Stimulated activated CD8-positive, alpha-beta memory T cell treated with anti-CD3 and anti-CD28 coated beads, Interleukin-2, amount 100 ng/mL, for 48 hours (primary cell): Measurements from ENCODE around the gene HOXA4.
A peak's percentile ranks its signal among the peaks of the same experiment; 100 is the strongest.

Experiments
- DNase-seq, 2 donors: peaks; one replicate each; pipeline ENCODE4 v3.0.0-alpha.2; 2020; ENCODE audit warnings: low read depth in 2 of 2

HOXA4 gene

DNA sequence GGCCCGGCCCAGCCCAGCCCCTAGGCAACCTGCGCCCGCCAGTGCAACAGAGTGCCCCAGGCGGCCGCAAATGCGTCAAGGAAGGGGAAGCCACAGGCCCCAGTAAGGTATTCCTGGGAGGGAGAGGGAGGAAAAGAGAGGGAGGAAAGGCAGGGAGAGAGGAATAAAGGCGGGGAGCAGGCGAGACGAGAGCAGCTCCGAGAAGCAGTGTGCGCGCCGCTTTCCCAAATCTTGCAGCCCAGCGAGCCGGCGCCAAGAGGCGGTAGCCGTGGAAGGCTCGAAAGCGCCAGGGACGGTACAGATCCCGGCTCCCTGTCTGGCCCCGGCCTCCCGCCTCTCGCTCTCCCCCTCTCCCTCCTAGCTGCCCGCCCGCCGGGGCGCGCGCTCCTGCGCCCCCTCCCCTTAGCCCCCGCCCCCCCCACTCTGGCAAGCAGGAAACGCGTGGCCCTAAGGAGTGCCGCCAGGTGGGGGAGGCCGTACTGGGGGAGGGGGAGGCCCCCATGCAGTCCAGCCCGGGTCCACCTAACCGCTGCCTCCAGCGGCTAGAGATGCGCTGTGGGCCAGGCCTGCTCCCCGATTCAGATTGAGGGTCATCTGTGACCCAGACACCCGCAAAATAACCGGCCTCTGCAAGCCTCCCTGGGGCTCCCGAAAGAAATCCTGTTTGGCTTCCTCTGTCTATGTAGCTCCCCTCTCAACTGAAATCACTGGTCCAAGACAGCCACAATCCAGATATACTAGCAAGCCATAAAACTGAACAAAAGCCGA is 39.3 kb upstream of the HOXA4 start:
- no peak for DNase-seq

DNA sequence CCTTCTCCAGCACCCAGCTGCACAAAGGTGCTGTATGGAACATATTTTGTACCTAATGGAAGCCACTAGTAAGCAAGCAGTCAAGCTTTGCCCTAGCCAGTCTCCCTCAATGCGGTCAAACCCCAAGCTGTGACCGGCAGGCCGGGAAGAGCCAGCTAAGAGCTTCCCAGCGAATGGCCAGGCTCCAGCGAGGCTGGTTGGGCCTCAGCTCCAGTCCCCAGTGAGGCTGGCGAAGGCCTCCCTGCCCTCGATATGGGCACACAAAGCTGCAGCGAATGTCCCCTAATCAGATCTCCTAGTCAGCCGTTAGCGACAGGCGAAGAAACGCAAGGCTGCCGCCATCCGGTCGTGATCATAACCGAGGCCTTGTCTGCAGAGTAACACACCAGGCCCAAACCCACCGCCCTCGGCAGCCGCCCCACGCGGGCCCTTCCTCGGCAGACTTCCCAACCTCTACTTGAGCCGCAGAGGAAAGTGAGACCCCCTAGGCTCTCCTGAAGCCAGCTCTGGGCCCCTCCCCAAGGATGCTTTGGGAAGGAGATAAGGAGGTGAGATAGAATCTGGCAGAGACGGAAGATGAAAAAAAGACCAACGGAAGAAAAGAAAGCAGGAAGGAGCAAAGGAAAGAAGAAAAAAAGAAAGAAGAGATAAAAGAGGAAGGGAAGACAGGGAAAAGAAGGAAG is 37.8 kb upstream of the HOXA4 start:
- DNase-seq: no peak

GRCh38 chr7:27167916-27168264 is 37.3 kb upstream of the HOXA4 start:
- no peak for DNase-seq

DNA sequence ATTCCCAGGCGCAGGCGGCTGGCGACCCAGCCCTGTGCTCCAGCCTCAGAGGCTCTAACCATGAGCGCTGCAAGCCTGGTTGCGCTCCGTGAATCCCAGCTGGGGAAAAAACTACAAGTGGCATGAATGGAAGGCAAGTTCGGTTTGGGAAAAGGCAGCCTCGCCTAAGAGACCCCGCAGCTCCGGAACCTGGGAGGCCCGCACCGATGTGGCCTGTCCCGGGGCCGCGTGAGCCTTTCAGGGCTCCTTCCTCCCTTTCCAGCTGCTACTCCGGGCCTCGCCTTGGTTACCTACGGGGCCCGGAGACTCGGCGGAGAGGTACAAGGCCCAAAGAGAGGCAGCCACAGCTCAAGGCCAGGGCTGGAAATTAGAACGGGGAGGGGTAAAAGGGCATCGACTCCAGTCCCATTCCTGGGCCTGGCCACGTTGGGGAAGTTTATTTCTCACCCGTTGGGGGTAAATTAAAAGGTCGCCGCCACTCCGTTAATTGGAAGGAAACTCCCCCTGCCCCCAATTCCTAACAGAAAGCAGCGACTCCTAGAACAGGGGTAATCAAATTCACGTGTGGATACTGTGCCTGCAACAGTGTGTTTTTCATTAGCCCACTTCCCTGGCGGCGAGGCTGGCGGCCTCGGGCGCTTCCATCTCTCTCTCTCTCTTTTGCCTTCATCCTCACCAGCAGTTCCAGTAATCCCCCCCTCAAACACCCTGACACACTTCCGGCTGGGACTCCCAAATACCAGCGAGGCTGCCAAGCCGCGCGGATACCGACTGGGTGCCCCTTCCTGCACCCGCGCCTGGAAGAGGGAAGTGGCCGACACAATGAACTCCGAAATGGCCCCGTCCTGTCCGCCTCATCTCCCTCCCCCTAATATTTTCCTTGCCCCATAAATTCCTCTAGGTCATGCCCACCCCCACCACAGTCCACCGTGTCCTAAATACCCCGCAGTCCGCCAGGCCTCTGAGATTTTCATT is 36.3 kb upstream of the HOXA4 start:
- no peak for DNase-seq

GRCh38 chr7:27165996-27166530 is 35.5 kb upstream of the HOXA4 start:
- DNase-seq: no peak

GRCh38 chr7:27165089-27165995 is 34.8 kb upstream of the HOXA4 start, which contains the start of gene HOXA9:
Gene HOXA9 (minus strand): TSS chr7:27165537. CDS start chr7:27165457, 80 bp downstream.
- no peak for DNase-seq

DNA sequence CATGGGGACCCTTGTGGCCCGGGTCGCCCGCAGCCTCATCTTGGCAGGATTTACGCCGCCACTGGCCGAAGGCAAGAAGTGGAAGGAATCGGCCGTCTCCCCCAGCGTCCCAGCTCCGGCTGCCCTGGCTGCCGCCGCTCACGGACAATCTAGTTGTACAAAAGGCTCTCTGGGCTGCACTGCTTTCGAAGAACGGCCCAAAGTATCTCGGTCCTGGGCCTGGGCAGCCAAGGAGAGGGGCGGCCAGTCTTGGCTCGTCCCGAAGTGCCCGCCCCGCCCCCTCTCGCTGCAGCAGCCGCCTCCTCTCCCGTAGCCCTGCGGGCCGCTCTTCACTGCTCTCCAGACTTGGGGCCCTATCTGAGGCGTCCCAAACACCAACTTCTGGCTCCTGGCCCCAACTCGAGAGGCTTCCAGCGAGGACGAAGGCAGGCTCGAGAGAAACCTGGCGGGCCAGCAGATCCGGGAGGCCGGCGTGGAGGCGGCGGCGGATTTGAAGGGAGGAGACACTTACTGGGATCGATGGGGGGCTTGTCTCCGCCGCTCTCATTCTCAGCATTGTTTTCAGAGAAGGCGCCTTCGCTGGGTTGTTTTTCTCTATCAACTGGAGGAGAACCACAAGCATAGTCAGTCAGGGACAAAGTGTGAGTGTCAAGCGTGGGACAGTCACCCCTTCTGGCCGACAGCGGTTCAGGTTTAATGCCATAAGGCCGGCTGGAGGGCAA is 34.0 kb upstream of the HOXA4 start:
- DNase-seq: no peak

DNA sequence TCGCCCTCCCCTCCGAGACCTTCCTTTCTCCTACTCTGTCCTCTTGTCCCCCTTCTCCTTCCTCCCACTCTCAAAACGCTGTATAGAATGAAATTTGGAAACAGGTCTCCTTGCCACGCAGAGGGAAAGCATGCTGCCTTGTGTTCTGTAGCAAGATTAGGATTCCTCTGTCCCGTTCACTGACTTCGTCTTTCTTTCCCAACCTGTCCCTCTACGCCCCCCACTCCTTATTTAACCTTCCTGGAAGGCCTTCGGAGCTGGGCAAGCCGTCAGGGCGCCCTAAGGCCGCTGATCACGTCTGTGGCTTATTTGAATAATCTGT is 33.4 kb upstream of the HOXA4 start:
- no peak for DNase-seq

DNA sequence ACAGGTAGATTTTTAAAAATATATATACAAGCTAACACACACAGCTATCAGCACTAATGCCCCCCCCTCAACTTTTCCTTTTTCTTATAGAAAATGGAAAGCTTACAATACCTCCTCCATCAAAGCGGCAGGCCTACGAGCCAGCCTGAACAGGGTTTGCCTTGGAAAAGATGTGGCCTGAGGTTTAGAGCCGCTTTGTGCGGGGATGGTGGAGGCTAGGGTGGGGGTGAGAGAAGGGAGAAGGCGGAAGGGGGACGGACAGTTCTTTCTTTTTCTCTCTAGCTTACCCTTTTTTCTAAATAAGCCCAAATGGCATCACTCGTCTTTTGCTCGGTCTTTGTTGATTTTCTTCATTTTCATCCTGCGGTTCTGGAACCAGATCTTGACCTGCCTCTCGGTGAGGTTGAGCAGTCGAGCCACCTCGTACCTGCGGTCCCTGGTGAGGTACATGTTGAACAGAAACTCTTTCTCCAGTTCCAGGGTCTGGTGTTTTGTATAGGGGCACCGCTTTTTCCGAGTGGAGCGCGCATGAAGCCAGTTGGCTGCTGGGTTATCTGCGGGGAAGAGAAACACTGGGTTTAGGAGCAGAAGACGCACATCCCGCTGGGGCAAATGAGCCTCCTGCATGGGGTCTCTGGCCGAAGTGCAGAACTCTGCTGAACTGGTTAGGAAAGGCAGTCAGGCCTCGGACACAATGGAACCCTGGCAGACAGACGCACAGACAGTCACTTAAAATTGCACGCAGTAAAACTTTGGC is 32.9 kb upstream of the HOXA4 start:
- no peak for DNase-seq

- no peak for DNase-seq
Observed at GRCh38 chr7:27162561-27163287, 32.2 kb upstream of the HOXA4 start.

GRCh38 chr7:27161721-27162560 is 31.4 kb upstream of the HOXA4 start:
- DNase-seq: no peak

DNA sequence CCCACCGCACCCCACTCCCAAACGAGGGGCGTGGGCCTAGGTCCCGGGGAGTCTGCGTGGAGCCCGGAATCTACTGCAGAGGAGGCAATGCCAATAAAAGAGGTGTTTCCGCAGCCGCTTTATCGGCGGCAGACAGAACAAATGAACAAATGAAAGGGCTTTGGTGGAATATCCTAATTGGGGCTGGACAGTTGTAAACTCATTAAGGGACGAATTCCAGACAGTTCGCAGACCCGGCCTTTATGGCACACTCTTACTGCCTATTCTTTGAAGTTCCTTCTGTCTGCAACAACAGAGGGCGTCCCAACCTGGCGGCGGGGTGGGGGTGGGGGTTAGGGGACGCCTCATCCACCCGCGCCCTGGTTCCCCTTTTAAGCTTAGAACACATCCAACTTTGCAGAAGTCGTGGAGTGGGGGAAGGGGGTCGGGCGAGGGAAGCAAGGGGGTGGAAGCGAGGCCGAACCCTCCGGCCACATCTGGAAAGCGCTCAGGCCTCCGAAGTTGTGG is 30.7 kb upstream of the HOXA4 start:
- no peak for DNase-seq

GRCh38 chr7:27160546-27161213 is 30.1 kb upstream of the HOXA4 start:
- peak; percentile 74 to 77 for DNase-seq

GRCh38 chr7:27160145-27160545 is 29.6 kb upstream of the HOXA4 start:
- DNase-seq: no peak

DNA sequence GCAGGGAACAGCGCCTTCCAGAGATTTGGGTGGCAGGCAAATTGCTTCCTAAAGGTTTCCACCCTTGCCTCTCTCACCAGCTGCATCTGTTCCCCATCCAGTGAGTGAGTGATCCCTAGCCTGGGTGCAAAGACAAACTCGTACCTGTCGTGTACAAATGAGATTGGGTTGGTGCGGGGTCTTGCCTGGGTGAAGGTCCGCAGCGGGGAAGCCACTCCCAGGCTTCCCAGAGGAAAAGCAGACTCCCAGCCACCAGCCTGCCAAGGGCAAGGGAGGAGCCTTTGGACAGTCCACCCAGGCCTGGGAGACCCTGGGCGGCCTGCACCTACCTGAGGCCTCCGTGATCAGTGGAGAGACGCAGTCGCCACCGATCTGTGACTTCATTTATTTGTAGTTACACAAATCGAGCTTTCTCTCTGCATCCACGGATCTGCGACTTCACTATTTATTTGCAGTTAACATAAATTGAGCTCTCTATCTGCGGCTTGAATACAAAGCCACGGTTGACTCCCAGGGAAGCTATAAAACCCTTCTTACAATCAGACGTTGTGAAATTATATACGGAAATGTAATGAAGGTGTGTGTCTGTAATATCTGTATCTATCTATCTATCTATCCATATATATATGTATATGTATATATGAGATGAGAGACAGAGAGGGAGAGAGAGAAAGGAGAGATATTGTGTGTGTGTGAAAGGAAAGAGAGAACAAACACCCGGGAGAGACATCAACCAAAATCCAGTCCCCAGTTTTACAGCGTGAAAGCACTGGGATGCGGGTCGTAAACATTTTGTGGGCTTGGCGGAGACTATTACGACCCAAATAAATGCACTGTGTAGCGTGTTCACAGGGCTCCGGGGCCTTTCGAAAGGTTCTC is 28.9 kb upstream of the HOXA4 start:
- DNase-seq: no peak
